Neural progenitor cell (in vitro differentiated cells): ENCODE measurements around the gene DPYD.

ENCODE experiments used
- EZH2 ChIP-seq: fragments of 200-600 bp; sonication (generic); IDR thresholded peaks from 2 replicates; pipeline ENCODE4 v1.6.1; 2017; ENCODE audit warnings: antibody characterized with exemption, mild to moderate bottlenecking, moderate library complexity
- TF ChIP-seq, protein P1 (sequence below): fragments of 200-600 bp; sonication (generic); IDR thresholded peaks from 2 replicates; pipeline ENCODE4 v1.5.1; 2017; ENCODE audit warnings: antibody characterized with exemption, mild to moderate bottlenecking

DNA sequence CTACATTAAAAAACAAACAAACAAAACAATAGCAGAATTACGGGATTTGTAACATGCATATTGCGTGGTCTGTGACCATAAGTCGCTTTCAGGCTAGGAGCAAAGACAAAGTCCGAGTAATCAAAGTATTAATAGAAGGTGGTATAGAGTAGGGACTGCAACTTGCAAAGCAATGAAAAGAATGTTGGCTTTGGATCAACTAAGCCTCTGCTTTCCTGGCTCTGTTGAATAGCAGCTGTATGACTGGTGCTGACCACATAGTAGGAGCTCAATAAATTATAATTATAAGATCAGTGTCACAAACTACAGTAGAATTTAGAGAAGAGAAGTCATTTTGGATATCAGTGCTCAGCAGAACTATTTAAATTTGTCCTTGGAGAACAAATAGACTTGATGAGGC is 586.4 kb downstream of the DPYD start:
- TF ChIP-seq, protein P1, sequence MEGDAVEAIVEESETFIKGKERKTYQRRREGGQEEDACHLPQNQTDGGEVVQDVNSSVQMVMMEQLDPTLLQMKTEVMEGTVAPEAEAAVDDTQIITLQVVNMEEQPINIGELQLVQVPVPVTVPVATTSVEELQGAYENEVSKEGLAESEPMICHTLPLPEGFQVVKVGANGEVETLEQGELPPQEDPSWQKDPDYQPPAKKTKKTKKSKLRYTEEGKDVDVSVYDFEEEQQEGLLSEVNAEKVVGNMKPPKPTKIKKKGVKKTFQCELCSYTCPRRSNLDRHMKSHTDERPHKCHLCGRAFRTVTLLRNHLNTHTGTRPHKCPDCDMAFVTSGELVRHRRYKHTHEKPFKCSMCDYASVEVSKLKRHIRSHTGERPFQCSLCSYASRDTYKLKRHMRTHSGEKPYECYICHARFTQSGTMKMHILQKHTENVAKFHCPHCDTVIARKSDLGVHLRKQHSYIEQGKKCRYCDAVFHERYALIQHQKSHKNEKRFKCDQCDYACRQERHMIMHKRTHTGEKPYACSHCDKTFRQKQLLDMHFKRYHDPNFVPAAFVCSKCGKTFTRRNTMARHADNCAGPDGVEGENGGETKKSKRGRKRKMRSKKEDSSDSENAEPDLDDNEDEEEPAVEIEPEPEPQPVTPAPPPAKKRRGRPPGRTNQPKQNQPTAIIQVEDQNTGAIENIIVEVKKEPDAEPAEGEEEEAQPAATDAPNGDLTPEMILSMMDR = no peak
- TF ChIP-seq EZH2 = no peak
